BE2C (cell line): ENCODE results near the gene TLCD3B.

Experiments
- DNase-seq: peaks from one replicate; pipeline ENCODE4 v3.0.0-alpha.2; 2020
- H3K27me3 ChIP-seq: fragments of 250-450 bp; sonication (Bioruptor Pico); 2 replicates; pipeline ENCODE4 v1.5.1; 2020; ENCODE audit warnings: mild to moderate bottlenecking
- H3K36me3 ChIP-seq: fragments of 250-450 bp; sonication (Bioruptor Pico); 2 replicates; pipeline ENCODE4 v1.5.1; 2020; ENCODE audit warnings: mild to moderate bottlenecking
- H3K4me1 ChIP-seq: fragments of 250-450 bp; sonication (Bioruptor Pico); 2 replicates; pipeline ENCODE4 v1.5.1; 2020
- H3K4me3 ChIP-seq: 2 replicates; pipeline ENCODE4 v1.5.1; 2011; ENCODE audit warnings: low read depth, low read length
- H3K9me3 ChIP-seq: fragments of 250-450 bp; sonication (Bioruptor Pico); 2 replicates; pipeline ENCODE4 v1.5.1; 2020
- TF ChIP-seq, protein P1 (sequence below): IDR thresholded peaks from 2 replicates; pipeline ENCODE4 v1.5.1; 2012; ENCODE audit warnings: mild to moderate bottlenecking, low read depth, low read length

The TLCD3B gene

DNA sequence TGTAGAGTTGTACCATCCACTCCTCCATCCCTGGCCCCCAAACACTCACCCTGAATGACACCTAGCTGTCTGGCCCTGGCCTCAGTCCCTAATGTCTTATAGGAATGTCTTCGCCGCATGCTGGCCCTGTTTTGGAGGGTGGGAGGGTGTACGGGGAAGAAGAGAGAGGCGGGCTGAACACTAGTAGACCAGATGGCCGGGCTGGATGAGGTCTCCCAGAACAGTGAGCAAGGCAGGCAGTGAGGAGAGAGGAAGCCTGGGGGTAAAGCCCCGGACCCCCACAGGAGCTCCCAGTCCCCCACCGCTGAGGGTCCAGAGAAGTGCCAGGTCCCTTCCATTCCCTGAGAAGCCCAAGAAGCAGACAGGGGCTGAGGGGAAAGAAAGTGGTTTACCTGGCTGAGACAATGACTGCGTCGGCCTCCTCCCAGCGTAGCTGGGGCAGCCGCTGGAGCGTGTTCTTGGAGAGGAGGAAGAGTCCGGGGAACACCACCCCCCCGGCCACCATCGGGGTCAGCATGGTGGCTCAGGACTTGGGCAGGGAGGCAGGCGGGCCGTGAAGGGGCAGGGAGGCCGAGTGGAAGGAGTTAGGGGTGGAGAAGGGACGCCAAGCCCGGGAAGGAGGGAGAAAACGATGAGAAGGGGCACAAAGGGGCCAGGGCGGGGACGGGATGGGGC, 923 bp downstream of the TLCD3B start:
- H3K9me3 ChIP-seq: no peaks in the 10 kb centered on the region

DNA sequence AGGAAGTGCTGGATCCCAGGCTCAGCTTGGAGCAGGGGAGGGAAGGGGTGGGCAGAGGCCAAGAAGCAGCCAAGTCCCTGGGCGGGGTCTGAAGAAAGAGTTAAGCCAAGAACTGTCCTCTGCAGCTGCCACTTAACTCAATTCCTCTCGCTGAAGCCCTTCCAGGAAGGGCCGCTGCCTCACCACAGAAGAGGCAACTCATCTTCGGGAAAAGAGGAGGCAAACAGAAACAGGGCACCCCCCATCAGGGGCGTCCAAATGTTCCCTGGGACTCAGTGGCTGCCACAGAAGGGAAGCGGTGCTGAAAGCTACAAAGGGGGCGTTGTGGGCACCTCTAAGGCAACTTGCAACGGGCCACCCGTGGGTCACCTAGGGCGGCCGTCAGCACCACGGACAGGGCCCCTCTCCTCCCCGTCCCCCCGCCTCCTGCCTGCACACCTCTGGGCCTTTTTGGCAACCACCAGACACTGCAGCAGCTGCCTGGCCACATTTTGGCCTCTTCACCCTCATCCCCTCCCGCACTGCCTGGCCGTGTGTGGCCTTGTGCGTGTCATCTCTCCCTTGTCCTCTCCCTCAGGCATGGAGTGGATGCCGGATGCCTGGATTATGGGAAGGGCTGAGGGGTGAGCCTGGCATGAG, 2.5 kb downstream of the TLCD3B start:
- no peak for DNase-seq
- peaks cover 7% of the 10 kb centered on the region for H3K4me1 ChIP-seq
- no peaks in the 10 kb centered on the region for H3K36me3 ChIP-seq
- TF ChIP-seq, protein P1, sequence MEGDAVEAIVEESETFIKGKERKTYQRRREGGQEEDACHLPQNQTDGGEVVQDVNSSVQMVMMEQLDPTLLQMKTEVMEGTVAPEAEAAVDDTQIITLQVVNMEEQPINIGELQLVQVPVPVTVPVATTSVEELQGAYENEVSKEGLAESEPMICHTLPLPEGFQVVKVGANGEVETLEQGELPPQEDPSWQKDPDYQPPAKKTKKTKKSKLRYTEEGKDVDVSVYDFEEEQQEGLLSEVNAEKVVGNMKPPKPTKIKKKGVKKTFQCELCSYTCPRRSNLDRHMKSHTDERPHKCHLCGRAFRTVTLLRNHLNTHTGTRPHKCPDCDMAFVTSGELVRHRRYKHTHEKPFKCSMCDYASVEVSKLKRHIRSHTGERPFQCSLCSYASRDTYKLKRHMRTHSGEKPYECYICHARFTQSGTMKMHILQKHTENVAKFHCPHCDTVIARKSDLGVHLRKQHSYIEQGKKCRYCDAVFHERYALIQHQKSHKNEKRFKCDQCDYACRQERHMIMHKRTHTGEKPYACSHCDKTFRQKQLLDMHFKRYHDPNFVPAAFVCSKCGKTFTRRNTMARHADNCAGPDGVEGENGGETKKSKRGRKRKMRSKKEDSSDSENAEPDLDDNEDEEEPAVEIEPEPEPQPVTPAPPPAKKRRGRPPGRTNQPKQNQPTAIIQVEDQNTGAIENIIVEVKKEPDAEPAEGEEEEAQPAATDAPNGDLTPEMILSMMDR: no peak
- no peak overlapping the region for H3K4me3 ChIP-seq
- no peaks in the 10 kb centered on the region for H3K9me3 ChIP-seq
- H3K27me3 ChIP-seq: no peaks in the 10 kb centered on the region

More for the DNA sequence above, 923 bp downstream of the TLCD3B start:
- Histone ChIP-seq H3K4me1 (peaks cover 7% of the 10 kb centered on the region), H3K27me3 (no peaks in the 10 kb centered on the region), H3K36me3 (no peaks in the 10 kb centered on the region), H3K4me3 (peak overlapping the region; percentile 61)
- DNase-seq: no peak
- TF ChIP-seq, protein P1: no peak

DNA sequence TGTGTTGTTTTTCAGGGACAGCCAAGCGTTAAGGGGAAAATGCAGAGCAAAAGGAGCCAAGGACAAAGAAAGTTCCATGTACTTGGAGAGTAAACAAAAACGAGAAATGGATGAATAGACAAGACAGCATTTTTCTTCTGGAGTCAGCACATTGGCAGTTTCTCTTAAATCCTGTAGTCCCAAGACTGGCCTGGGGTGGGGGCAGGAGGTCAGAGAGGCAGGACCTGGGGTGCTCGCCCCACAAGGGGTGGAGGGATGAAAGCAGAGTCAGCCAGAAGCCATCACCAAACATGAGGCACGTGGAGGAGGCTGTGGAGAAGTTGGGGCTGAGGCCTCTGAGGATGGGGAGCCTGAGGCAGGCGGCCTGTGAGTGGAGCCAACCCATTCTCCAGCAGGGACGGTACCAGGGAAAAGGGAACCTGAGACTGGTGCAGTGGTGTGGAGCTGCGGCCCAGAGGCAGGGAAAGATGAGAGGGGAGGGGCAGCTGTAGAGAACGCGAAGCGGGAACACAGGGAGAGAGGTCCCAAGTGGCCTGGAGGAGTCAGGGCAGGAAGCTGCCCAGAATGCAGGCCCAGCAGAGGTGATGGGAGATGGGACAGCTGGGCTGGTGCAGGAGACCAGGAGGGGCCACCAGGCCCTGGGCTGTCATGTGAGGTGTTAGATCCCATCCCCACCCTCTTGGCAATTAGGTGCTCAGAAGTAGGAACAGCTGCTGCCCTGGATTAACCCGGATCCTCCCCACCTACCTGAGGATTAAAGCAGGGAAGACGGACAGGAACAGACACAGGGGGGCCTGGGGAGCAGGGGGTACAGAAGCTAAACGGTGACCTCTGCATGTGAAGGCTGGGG, 3.3 kb downstream of the TLCD3B start:
- TF ChIP-seq, protein P1: no peak
- peak; percentile 49 for DNase-seq

DNA sequence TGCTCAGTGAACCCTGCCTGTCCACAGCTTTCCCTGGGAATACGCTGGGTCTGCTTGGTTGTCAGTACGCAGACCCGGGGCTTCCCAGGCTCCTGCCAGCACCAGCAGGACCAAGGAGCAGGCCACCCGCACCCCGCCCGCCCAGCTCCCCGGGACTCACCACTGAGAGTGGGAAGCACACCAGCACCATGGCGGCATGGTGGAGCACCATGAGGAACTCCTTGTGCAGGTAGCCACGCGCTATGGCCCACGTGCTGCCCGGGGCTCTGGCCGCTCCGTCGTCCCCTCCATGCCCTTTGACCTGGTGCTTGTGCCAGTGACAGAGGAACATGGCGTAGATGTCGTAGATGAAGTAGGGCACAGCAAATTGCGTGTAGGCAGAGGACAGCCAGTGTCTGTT, 4.6 kb downstream of the TLCD3B start:
- DNase-seq: no peak
- no peaks in the 10 kb centered on the region for H3K36me3 ChIP-seq
- TF ChIP-seq, protein P1: no peak
- no peaks in the 10 kb centered on the region for H3K9me3 ChIP-seq
- no peaks in the 10 kb centered on the region for H3K27me3 ChIP-seq
- H3K4me1 ChIP-seq: peaks cover under 1% of the 10 kb centered on the region
- no peak overlapping the region for H3K4me3 ChIP-seq

More for the DNA sequence above, 3.3 kb downstream of the TLCD3B start:
- no peaks in the 10 kb centered on the region for H3K36me3 ChIP-seq
- H3K27me3 ChIP-seq: no peaks in the 10 kb centered on the region
- no peak overlapping the region for H3K4me3 ChIP-seq
- no peaks in the 10 kb centered on the region for H3K9me3 ChIP-seq
- H3K4me1 ChIP-seq: peaks cover 7% of the 10 kb centered on the region

DNA sequence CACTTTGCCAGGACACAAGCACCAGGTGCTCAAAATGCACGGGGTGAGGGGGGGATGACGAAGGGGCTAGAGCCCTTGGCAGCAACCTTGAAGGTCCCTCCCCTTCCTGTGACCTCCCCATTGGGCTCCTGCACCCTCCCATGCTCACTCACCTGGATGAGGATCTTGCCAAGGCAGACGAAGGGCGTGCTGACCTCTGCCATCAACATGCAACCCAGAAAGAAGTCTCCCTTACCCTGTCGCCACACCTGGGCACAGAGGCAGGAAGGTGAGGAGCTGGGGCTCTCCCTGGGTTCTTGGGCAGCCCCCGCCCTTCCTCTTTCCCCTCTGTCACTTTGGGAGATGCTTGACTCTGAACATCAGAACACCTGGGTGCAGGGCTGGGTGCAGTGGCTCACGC, 5.5 kb downstream of the TLCD3B start:
- Histone ChIP-seq H3K4me1 (no peaks in the 10 kb centered on the region; the same call in 1 of the 2 replicates), H3K36me3 (no peaks in the 10 kb centered on the region), H3K27me3 (no peaks in the 10 kb centered on the region), H3K9me3 (no peaks in the 10 kb centered on the region), H3K4me3 (no peak overlapping the region)
- TF ChIP-seq, protein P1: no peak
- DNase-seq: no peak
